Measurements from ENCODE around the gene PLOD3.

PLOD3 gene

GRCh38 chr7:101244375-101245146 lies 27.2 kb upstream of the PLOD3 start, which contains the start of gene FIS1:
Gene FIS1, minus strand, starts transcription at chr7:101245081. Its CDS starts 77 bp downstream, at chr7:101245004.
- H3K9ac ChIP-seq (ENCODE audit: low read length): peak within 1 kb of the TSS; percentile 85
- H3K4me1 ChIP-seq (ENCODE audit: control insufficient read depth, insufficient read depth, low read length): peaks cover 34% of the 10 kb centered on the region
- no peaks in the 10 kb centered on the region for H3K36me3 ChIP-seq (ENCODE audit: control insufficient read depth, insufficient read depth, low read length)
- no peaks in the 10 kb centered on the region for H3K9me3 ChIP-seq (ENCODE audit: control insufficient read depth, low read length)
- peak within 1 kb of the TSS; percentile 97 for H3K4me3 ChIP-seq (ENCODE audit: low read length)
- H3K27me3 ChIP-seq (ENCODE audit: control insufficient read depth, insufficient read depth, low read length): no peaks in the 10 kb centered on the region

- H3K27me3 ChIP-seq (ENCODE audit: control insufficient read depth, insufficient read depth, low read length): no peaks in the 10 kb centered on the region
- H3K36me3 ChIP-seq (ENCODE audit: control insufficient read depth, insufficient read depth, low read length): no peaks in the 10 kb centered on the region
- peak overlapping the region; percentile 97 for H3K4me3 ChIP-seq (ENCODE audit: low read length)
- H3K9me3 ChIP-seq (ENCODE audit: control insufficient read depth, low read length): no peaks in the 10 kb centered on the region
- peaks cover 35% of the 10 kb centered on the region for H3K4me1 ChIP-seq (ENCODE audit: control insufficient read depth, insufficient read depth, low read length)
- peak overlapping the region; percentile 85 for H3K9ac ChIP-seq (ENCODE audit: low read length)
These were observed 26.4 kb upstream of the PLOD3 start for GRCh38 chr7:101243646-101244374.

- H3K4me1 ChIP-seq (ENCODE audit: control insufficient read depth, insufficient read depth, low read length): peaks cover 52% of the 10 kb centered on the region
- H3K27me3 ChIP-seq (ENCODE audit: control insufficient read depth, insufficient read depth, low read length): no peaks in the 10 kb centered on the region
- H3K9me3 ChIP-seq (ENCODE audit: control insufficient read depth, low read length): no peaks in the 10 kb centered on the region
- H3K4me3 ChIP-seq (ENCODE audit: low read length): no peak overlapping the region
- H3K36me3 ChIP-seq (ENCODE audit: control insufficient read depth, insufficient read depth, low read length): peaks cover 4% of the 10 kb centered on the region
- no peak overlapping the region for H3K9ac ChIP-seq (ENCODE audit: low read length)
These were observed 24.3 kb upstream of the PLOD3 start for GRCh38 chr7:101241443-101242349.

GRCh38 chr7:101241015-101241363 lies 23.6 kb upstream of the PLOD3 start:
- Histone ChIP-seq H3K9ac (ENCODE audit: low read length) (no peak overlapping the region), H3K27me3 (ENCODE audit: control insufficient read depth, insufficient read depth, low read length) (no peaks in the 10 kb centered on the region), H3K36me3 (ENCODE audit: control insufficient read depth, insufficient read depth, low read length) (peaks cover 4% of the 10 kb centered on the region), H3K4me1 (ENCODE audit: control insufficient read depth, insufficient read depth, low read length) (peaks cover 52% of the 10 kb centered on the region), H3K4me3 (ENCODE audit: low read length) (no peak overlapping the region), H3K9me3 (ENCODE audit: control insufficient read depth, low read length) (no peaks in the 10 kb centered on the region)

DNA sequence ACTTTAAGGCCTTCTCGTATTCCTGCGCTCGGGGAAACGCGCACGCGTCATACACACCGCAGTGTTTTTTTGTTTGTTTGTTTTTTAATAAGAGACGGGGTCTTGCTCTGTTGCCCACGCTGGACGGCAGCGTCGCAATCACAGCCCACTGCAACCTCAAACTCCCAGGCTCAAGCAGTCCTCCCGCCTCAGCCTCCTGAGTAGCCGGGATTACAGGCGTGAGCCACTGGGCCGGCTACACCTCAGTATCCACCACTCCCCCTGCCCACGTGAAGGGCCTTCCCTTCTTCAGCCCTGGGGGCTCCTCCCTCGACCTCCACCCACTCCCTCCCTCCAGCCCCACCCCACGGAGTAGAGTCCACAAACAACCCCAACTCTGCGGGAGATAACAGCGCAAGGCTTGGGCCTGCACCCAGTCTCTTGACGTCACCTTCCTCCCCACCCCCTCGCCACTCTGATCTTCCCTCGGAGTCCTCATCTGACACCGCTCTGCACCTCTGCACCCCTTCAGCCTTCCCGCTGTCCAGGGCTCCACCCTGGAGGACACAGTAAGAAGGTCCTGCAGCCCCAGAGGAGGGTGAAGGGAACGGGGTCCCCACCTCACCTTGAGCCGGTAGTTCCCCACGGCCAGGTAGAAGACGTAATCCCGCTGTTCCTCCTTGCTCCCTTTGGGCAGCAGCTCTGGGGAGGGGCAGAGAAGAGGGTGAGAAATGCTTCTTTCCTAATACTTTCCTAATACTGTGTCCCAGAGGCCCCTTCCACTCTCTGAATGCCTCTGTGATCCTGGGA lies 23.0 kb upstream of the PLOD3 start:
- Histone ChIP-seq H3K4me3 (ENCODE audit: low read length) (no peak overlapping the region), H3K9me3 (ENCODE audit: control insufficient read depth, low read length) (no peaks in the 10 kb centered on the region), H3K4me1 (ENCODE audit: control insufficient read depth, insufficient read depth, low read length) (peaks cover 47% of the 10 kb centered on the region), H3K36me3 (ENCODE audit: control insufficient read depth, insufficient read depth, low read length) (peaks cover 4% of the 10 kb centered on the region), H3K27me3 (ENCODE audit: control insufficient read depth, insufficient read depth, low read length) (no peaks in the 10 kb centered on the region), H3K9ac (ENCODE audit: low read length) (no peak overlapping the region)

GRCh38 chr7:101239951-101240220 lies 22.5 kb upstream of the PLOD3 start:
- peaks cover 4% of the 10 kb centered on the region for H3K36me3 ChIP-seq (ENCODE audit: control insufficient read depth, insufficient read depth, low read length)
- no peak overlapping the region for H3K4me3 ChIP-seq (ENCODE audit: low read length)
- H3K4me1 ChIP-seq (ENCODE audit: control insufficient read depth, insufficient read depth, low read length): peaks cover 42% of the 10 kb centered on the region
- H3K9ac ChIP-seq (ENCODE audit: low read length): no peak overlapping the region
- H3K27me3 ChIP-seq (ENCODE audit: control insufficient read depth, insufficient read depth, low read length): no peaks in the 10 kb centered on the region
- H3K9me3 ChIP-seq (ENCODE audit: control insufficient read depth, low read length): no peaks in the 10 kb centered on the region

GRCh38 chr7:101239191-101239950 lies 22.0 kb upstream of the PLOD3 start:
- peaks cover 4% of the 10 kb centered on the region for H3K36me3 ChIP-seq (ENCODE audit: control insufficient read depth, insufficient read depth, low read length)
- no peaks in the 10 kb centered on the region for H3K9me3 ChIP-seq (ENCODE audit: control insufficient read depth, low read length)
- H3K4me1 ChIP-seq (ENCODE audit: control insufficient read depth, insufficient read depth, low read length): peaks cover 42% of the 10 kb centered on the region
- no peak overlapping the region for H3K4me3 ChIP-seq (ENCODE audit: low read length)
- H3K27me3 ChIP-seq (ENCODE audit: control insufficient read depth, insufficient read depth, low read length): no peaks in the 10 kb centered on the region
- H3K9ac ChIP-seq (ENCODE audit: low read length): no peak overlapping the region

DNA sequence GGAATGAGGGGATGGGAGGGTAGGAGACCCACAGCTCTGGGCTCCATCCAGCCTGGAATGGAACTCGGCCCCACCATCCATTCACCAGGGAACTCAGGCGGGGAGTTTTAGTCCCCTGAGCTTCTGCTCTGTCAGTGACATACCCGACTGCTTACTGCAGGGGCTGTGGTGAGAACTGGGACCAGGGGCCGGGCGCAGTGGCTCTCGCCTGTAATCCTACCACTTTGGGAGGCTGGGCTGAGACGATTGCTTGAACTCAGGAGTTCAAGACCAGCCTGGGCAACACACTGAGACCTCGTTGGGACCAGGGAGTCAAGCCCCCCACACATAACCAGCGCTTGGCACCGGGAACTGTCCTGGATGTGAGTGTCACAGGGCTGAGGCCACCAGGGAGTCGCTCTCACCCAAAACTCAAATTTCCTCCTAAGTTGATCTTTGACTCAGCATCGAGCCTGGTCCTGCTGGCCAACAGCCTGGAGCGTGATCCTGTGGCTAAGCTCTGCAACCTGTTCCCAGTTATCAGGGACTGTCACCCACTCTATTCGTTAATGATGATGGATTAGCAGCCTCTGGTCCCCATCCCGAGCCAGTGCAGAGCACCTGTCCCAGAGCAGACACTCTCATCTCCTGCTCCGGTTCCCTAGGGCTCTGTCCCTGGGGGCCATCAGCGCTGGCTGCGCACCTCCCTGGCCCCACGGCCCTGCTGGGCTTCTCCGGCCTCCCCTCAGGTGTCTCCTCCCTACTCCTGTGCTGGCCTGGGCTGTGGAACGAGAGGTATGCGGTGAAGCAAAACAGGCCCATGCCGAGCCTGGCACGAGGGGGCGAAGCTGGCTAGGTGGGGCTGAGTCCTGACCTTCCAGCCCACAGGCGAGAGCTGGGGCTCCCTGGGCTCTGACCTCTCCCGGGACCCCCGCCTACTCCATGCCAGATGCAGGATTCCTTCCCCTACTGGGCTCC lies 21.1 kb upstream of the PLOD3 start:
- no peak overlapping the region for H3K9ac ChIP-seq (ENCODE audit: low read length)
- peaks cover 42% of the 10 kb centered on the region for H3K4me1 ChIP-seq (ENCODE audit: control insufficient read depth, insufficient read depth, low read length)
- H3K27me3 ChIP-seq (ENCODE audit: control insufficient read depth, insufficient read depth, low read length): no peaks in the 10 kb centered on the region
- no peak overlapping the region for H3K4me3 ChIP-seq (ENCODE audit: low read length)
- no peaks in the 10 kb centered on the region for H3K9me3 ChIP-seq (ENCODE audit: control insufficient read depth, low read length)
- peaks cover 4% of the 10 kb centered on the region for H3K36me3 ChIP-seq (ENCODE audit: control insufficient read depth, insufficient read depth, low read length)

DNA sequence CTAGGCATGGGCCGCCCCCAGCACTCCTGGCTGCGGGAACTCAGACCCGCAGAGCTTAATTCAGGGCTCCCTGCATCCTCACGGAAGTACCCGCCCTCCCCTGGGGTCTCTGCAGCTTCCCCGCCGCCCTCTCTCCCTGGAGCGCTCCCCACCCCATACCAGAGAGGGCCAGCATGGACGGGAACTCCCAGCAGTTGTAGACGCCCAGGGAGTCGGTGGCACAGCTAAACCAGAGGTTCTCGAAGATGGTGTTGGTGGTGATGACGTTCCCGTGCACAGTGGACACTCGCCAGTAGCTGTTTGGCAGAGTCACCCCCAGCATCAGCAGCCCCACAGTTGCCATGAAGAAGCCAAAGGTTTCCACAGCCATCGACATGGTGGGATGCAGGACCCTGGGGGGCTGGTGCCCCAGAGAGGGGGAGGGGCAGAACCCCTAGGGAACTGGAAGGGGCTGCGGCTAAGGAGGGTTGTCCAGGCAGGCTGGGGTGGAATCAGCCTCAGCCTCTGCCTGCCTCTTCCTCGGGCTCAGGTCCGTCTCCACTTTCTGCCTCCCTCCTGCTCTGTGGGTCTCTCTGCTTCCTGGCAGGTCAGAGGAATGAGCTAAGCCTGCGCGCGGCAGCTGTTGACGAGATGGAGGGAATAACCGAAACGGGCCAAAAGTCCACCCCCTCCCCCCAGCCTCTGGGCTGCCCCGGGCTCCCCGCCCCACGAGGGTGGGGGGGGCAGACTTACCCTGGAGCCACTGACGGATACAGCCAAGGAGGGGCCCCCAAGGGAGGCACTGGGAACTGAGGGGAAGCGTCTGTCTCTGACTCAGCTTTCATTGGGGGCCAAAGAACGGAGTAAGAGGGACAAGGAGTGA lies 20.1 kb upstream of the PLOD3 start, which contains the start of gene CLDN15:
Gene CLDN15 (minus strand): TSS at position 597 of the 862 bp plus-strand sequence. CDS start 221 bp downstream, at position 376.
- H3K4me3 ChIP-seq (ENCODE audit: low read length): no peak within 1 kb of the TSS
- peaks cover 48% of the 10 kb centered on the region for H3K4me1 ChIP-seq (ENCODE audit: control insufficient read depth, insufficient read depth, low read length)
- H3K27me3 ChIP-seq (ENCODE audit: control insufficient read depth, insufficient read depth, low read length): no peaks in the 10 kb centered on the region
- H3K9me3 ChIP-seq (ENCODE audit: control insufficient read depth, low read length): no peaks in the 10 kb centered on the region
- H3K36me3 ChIP-seq (ENCODE audit: control insufficient read depth, insufficient read depth, low read length): peaks cover 4% of the 10 kb centered on the region
- H3K9ac ChIP-seq (ENCODE audit: low read length): peak within 1 kb of the TSS; percentile 28
